ENCODE results near the gene FLNC.

FLNC gene

GRCh38 chr7:128805225-128805624 is 25.0 kb upstream of the FLNC start:
- DNase-seq: no peak

GRCh38 chr7:128807191-128807590 is 23.0 kb upstream of the FLNC start:
- no peak for DNase-seq

- DNase-seq: no peak
Observed at GRCh38 chr7:128809363-128809762, 20.8 kb upstream of the FLNC start.

- no peak for DNase-seq
Observed at GRCh38 chr7:128810473-128810872, 19.7 kb upstream of the FLNC start.

- no peak for DNase-seq
Observed at GRCh38 chr7:128810997-128811396, 19.2 kb upstream of the FLNC start.

- no peak for DNase-seq
Observed at GRCh38 chr7:128811631-128812430, 18.4 kb upstream of the FLNC start.

GRCh38 chr7:128812514-128813168 is 17.6 kb upstream of the FLNC start:
- no peak for DNase-seq

GRCh38 chr7:128814499-128814898 is 15.7 kb upstream of the FLNC start:
- DNase-seq: no peak

- DNase-seq: no peak
Observed at GRCh38 chr7:128815289-128815942, 14.8 kb upstream of the FLNC start.

- DNase-seq: no peak
Observed at GRCh38 chr7:128818694-128819093, 11.5 kb upstream of the FLNC start.

- no peak for DNase-seq
Observed at GRCh38 chr7:128821724-128822123, 8.5 kb upstream of the FLNC start.

- DNase-seq: no peak
Observed at GRCh38 chr7:128826512-128826911, 3.7 kb upstream of the FLNC start.

GRCh38 chr7:128826916-128827247 is 3.3 kb upstream of the FLNC start:
- DNase-seq: no peak

GRCh38 chr7:128827248-128827958 is 2.8 kb upstream of the FLNC start:
- DNase-seq: no peak

- no peak for DNase-seq
Observed at GRCh38 chr7:128827971-128828711, 2.1 kb upstream of the FLNC start.

- no peak for DNase-seq
Observed at GRCh38 chr7:128829391-128830166, 627 bp upstream of the FLNC start.

- DNase-seq: no peak
Observed at GRCh38 chr7:128831178-128831993, 1.2 kb downstream of the FLNC start.

- no peak for DNase-seq
Observed at GRCh38 chr7:128831994-128832879, 2.0 kb downstream of the FLNC start.

GRCh38 chr7:128832880-128833147 is 2.6 kb downstream of the FLNC start:
- no peak for DNase-seq
